PC-9 (cell line): ENCODE results near the gene KLC4. TPM values are rescaled to one million over a fixed set of nuclear protein-coding genes. Genes with fewer than 3 reads are reported as not detected.

ENCODE experiments used
- BruUV-seq: library from RNA; stranded (reverse); fragments of 400-500 nt; replicated peaks from 2 replicates; lab custom pipeline; 2021; lab: Mats Ljungman, UMichigan
- CTCF ChIA-PET: fragments of 300-600 bp; sonication (Branson Sonifier 250); formaldehyde crosslinking; loops from one replicate; lab custom pipeline; 2022; ENCODE audit warnings: antibody characterized with exemption; lab: Charles Lee
- POLR2A ChIA-PET: fragments of 300-600 bp; sonication (Branson Sonifier 250); formaldehyde crosslinking; loops from one replicate; lab custom pipeline; 2022; ENCODE audit warnings: antibody characterized with exemption; ENCODE audit not compliant: unreplicated experiment; lab: Charles Lee
- DNase-seq, 2 experiments: peaks; one replicate each; pipeline versions ENCODE4 v3.0.0 to v3.0.0-alpha.2; 2015 to 2022; ENCODE audit warnings: mixed read lengths in 1 of 2
- H2AFZ ChIP-seq: fragments of 200-600 bp; sonication (generic); 2 replicates; pipeline ENCODE4 v1.8.1; 2017; ENCODE audit warnings: antibody characterized with exemption
- H3F3A ChIP-seq: fragments of 200-600 bp; sonication (generic); 2 replicates; pipeline ENCODE4 v1.8.1; 2017; ENCODE audit warnings: antibody characterized with exemption, mild to moderate bottlenecking, low read depth; ENCODE audit not compliant: insufficient read depth
- H3K27ac ChIP-seq: fragments of 200-600 bp; sonication (generic); 2 replicates; pipeline ENCODE4 v1.6.1; 2016; ENCODE audit warnings: mixed run types
- H3K27me3 ChIP-seq: fragments of 200-600 bp; sonication (generic); 2 replicates; pipeline ENCODE4 v1.6.1; 2016; ENCODE audit warnings: low read depth, mixed run types; ENCODE audit not compliant: insufficient read depth
- H3K36me3 ChIP-seq: fragments of 200-600 bp; sonication (generic); 2 replicates; pipeline ENCODE4 v1.6.1; 2016; ENCODE audit warnings: low read depth, mixed run types
- H3K4me1 ChIP-seq: fragments of 200-600 bp; sonication (generic); replicated peaks from 2 replicates; pipeline ENCODE4 v1.6.1; 2016; ENCODE audit warnings: mixed run types; ENCODE audit not compliant: insufficient read depth
- H3K4me2 ChIP-seq: fragments of 200-600 bp; sonication (generic); 2 replicates; pipeline ENCODE4 v1.6.1; 2017; ENCODE audit warnings: mixed run types
- H3K4me3 ChIP-seq: fragments of 200-600 bp; sonication (generic); 2 replicates; pipeline ENCODE4 v1.6.1; 2016; ENCODE audit warnings: mixed run types
- H3K79me2 ChIP-seq: fragments of 200-600 bp; sonication (generic); 2 replicates; pipeline ENCODE4 v1.6.1; 2017; ENCODE audit warnings: low read depth, mixed run types
- H3K9me2 ChIP-seq: fragments of 200-600 bp; sonication (generic); 2 replicates; pipeline ENCODE4 v1.8.1; 2017; ENCODE audit warnings: mild to moderate bottlenecking; ENCODE audit not compliant: insufficient read depth
- H3K9me3 ChIP-seq: fragments of 200-600 bp; sonication (generic); 2 replicates; pipeline ENCODE4 v1.8.1; 2016; ENCODE audit warnings: low read depth; ENCODE audit not compliant: insufficient read depth
- H4K20me1 ChIP-seq: fragments of 200-600 bp; sonication (generic); 2 replicates; pipeline ENCODE4 v1.8.1; 2017; ENCODE audit not compliant: insufficient read depth
- EZH2 ChIP-seq: fragments of 200-600 bp; sonication (generic); IDR thresholded peaks from 2 replicates; pipeline ENCODE4 v1.8.0; 2017; ENCODE audit warnings: antibody characterized with exemption, low read depth
- intact Hi-C: fragments of 100-400 bp; cut with micrococcal nuclease; formaldehyde crosslinking; loops from one replicate; pipeline ENCODE4 v1.10.0; 2022; ENCODE audit not compliant: unreplicated experiment
- total RNA-seq: library from RNA; stranded (reverse); gene quantifications from 2 replicates; pipeline ENCODE4 v1.2.3, GENCODE V29; 2021
- TF ChIP-seq, protein P1 (sequence below): fragments of 200-600 bp; sonication (generic); conservative IDR thresholded peaks from 2 replicates; pipeline ENCODE4 v1.6.1; 2017; ENCODE audit warnings: mixed run types, antibody characterized with exemption, mild to moderate bottlenecking, moderate library complexity

Gene KLC4
- total RNA-seq, 1 experiment from 2014 or later, result 46.2 TPM

DNA sequence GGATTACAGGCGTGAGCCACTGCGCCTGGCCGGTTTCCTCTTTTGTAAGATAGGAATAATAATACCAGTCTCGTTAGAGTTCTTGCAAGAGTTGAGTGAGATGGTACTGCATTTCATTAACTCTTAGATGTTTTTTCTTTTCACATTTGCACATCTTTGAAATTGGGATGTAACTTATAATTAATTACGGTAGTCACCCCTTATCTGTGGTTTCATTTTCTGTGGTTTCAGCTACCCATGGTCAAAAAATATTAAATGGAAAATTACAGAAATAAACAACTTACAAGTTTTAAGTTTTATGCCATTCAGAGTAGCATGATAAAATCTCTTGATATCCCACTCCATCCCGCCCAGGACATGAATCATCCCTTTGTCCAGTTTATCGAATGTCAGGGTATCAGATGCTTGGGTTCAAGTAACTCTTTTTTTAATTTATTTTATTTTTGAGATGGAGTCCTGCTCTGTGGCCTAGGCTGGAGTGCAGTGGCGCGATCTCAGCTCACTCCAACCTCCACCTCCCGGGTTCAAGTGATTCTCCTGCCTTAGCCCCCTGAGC, 32.1 kb downstream of the KLC4 start:
- ChIA-PET CTCF (no interaction called here), POLR2A (interaction anchor here (0.6 kb wide), 1 partner anchor 79 kb away, joined by 3 read pairs; no protein-coding TSS in a partner anchor)
- no peak overlapping the region for H3K4me3 ChIP-seq
- H3K27ac ChIP-seq, result no peak overlapping the region
- no peaks in the 10 kb centered on the region for H3K36me3 ChIP-seq
- peaks cover 34% of the 10 kb centered on the region for H3F3A ChIP-seq
- no peak for DNase-seq
- BruUV-seq, result no TSS peak
- intact Hi-C loops, result no loop called here
- H3K9me2 ChIP-seq, result no peaks in the 10 kb centered on the region
- H3K27me3 ChIP-seq, result no peaks in the 10 kb centered on the region
- H4K20me1 ChIP-seq, result no peaks in the 10 kb centered on the region
- H3K9me3 ChIP-seq, result no peaks in the 10 kb centered on the region
- H3K4me2 ChIP-seq, result peak overlapping the region; percentile 52; the same call in 1 of the 2 replicates
- peaks cover 78% of the 10 kb centered on the region for H3K79me2 ChIP-seq
- peaks cover 60% of the 10 kb centered on the region for H3K4me1 ChIP-seq
- no peak overlapping the region for H2AFZ ChIP-seq
- TF ChIP-seq, protein P1, sequence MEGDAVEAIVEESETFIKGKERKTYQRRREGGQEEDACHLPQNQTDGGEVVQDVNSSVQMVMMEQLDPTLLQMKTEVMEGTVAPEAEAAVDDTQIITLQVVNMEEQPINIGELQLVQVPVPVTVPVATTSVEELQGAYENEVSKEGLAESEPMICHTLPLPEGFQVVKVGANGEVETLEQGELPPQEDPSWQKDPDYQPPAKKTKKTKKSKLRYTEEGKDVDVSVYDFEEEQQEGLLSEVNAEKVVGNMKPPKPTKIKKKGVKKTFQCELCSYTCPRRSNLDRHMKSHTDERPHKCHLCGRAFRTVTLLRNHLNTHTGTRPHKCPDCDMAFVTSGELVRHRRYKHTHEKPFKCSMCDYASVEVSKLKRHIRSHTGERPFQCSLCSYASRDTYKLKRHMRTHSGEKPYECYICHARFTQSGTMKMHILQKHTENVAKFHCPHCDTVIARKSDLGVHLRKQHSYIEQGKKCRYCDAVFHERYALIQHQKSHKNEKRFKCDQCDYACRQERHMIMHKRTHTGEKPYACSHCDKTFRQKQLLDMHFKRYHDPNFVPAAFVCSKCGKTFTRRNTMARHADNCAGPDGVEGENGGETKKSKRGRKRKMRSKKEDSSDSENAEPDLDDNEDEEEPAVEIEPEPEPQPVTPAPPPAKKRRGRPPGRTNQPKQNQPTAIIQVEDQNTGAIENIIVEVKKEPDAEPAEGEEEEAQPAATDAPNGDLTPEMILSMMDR, result no peak
- no peak for TF ChIP-seq EZH2

GRCh38 chr6:43092635-43093034, 33.2 kb downstream of the KLC4 start:
- H4K20me1 ChIP-seq, result no peaks in the 10 kb centered on the region
- no peak overlapping the region for H3K4me3 ChIP-seq
- no peaks in the 10 kb centered on the region for H3K9me2 ChIP-seq
- TF ChIP-seq EZH2, result no peak
- TF ChIP-seq, protein P1, result no peak
- no peaks in the 10 kb centered on the region for H3K36me3 ChIP-seq
- intact Hi-C loops, result no loop called here
- H3K79me2 ChIP-seq, result peaks cover 68% of the 10 kb centered on the region
- peaks cover 42% of the 10 kb centered on the region for H3F3A ChIP-seq
- no peaks in the 10 kb centered on the region for H3K27me3 ChIP-seq
- ChIA-PET CTCF (no interaction called here), POLR2A (interaction anchor here (0.7 kb wide), 1 partner anchor 82 kb away, joined by 10 read pairs; no protein-coding TSS in a partner anchor)
- H3K4me1 ChIP-seq, result peaks cover 68% of the 10 kb centered on the region
- no TSS peak for BruUV-seq
- no peaks in the 10 kb centered on the region for H3K9me3 ChIP-seq
- H2AFZ ChIP-seq, result no peak overlapping the region
- no peak overlapping the region for H3K4me2 ChIP-seq
- no peak overlapping the region for H3K27ac ChIP-seq
- DNase-seq, result no peak

DNA sequence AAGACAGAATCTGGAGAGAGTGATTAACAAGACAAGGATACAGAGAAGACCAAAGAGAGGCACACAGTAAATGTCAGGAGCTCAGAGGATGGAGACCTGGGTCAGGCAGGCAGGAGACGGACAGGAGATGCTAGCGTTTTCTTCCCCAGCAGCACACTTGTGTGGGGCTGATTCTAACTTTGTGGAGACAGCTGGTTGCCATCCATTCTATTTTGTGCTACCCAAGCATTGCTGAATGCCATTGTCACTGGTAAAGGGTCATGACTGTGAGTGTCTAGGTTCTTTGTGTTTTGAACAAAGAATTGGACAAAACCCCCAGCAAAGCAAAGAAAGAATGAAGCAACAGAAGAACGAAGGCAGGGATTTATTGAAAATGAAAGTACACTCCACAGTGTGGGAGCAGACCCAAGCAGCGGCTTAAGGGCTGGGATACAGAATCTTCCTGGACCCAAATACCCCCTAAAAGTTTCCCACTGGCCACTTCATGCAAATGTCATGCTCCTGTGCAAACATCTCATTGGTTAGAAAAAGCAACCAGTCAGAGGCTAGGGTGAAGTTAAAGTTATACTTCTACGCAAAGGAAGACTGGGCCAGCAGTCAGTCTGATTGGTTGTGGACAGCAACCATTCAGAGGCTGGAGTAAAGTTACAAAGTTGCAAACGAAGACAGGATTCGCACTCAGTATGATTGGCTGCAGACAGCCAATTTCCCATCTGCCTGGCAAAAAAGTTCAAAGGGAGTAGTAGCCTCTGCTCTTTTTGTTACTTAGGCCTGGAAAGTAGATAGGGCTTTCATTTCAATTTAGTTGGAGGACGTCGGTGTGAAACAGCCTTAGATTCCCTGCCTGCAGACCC, 34.2 kb downstream of the KLC4 start:
- no peak for TF ChIP-seq EZH2
- TF ChIP-seq, protein P1, result no peak
- intact Hi-C loops, result no loop called here
- ChIA-PET CTCF (no interaction called here), POLR2A (no interaction called here)
- H3K79me2 ChIP-seq, result peaks cover 70% of the 10 kb centered on the region
- H3K36me3 ChIP-seq, result no peaks in the 10 kb centered on the region
- H3K9me3 ChIP-seq, result no peaks in the 10 kb centered on the region
- no peak overlapping the region for H3K27ac ChIP-seq
- H3F3A ChIP-seq, result peaks cover 53% of the 10 kb centered on the region
- no peak for DNase-seq
- no peaks in the 10 kb centered on the region for H4K20me1 ChIP-seq
- no peaks in the 10 kb centered on the region for H3K9me2 ChIP-seq
- H3K4me2 ChIP-seq, result no peak overlapping the region
- no peak overlapping the region for H3K4me3 ChIP-seq
- BruUV-seq, result no TSS peak
- H3K27me3 ChIP-seq, result no peaks in the 10 kb centered on the region
- no peak overlapping the region for H2AFZ ChIP-seq
- peaks cover 78% of the 10 kb centered on the region for H3K4me1 ChIP-seq
